SU-DHL-6 (cell line): ENCODE data around the gene FAM83G.

ENCODE experiments used
- CTCF ChIP-seq: fragments of 200-600 bp; sonication (generic); IDR thresholded peaks from one replicate; pipeline ENCODE4 v1.5.1; 2017; ENCODE audit warnings: antibody characterized with exemption, mild to moderate bottlenecking, low read length, moderate library complexity; ENCODE audit not compliant: insufficient read depth, poor library complexity, severe bottlenecking
- EZH2phosphoT487 ChIP-seq: fragments of 200-600 bp; sonication (generic), shearing (Covaris generic); conservative IDR thresholded peaks from 2 replicates; pipeline ENCODE4 v1.6.1; 2018; ENCODE audit warnings: mild to moderate bottlenecking, antibody characterized with exemption, low read length, moderate library complexity, mixed read lengths

DNA sequence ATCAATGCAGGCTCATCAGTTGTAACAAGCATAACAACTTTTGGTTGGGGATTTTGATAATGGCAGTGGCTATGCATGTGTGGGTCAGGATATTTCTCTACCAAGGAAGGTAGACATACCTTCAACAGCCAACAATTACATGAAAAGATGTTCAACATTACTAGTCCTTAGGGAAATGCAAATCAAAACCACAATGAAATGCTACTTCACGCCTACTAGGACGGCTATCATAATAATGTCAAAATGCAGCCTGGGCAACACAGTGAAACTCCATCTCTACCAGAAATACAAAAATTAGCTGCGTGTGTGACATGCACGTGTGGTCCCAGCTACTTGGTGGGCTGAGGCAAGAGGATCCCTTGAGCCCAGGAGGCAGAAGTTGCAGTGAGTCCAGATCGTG lies 59.9 kb downstream of the FAM83G start:
- TF ChIP-seq CTCF: no peak
- no peak for TF ChIP-seq EZH2phosphoT487
